GM12875 (cell line): ENCODE results near the gene PBX1.

Experiments used
- H3K4me3 ChIP-seq: one replicate; pipeline ENCODE4 v1.5.1; 2011; ENCODE audit warnings: low read depth, low read length, control low read depth
- TF ChIP-seq, protein P1 (sequence below): IDR thresholded peaks from 2 replicates; pipeline ENCODE4 v1.5.1; 2011; ENCODE audit warnings: low read depth, mild to moderate bottlenecking, control low read depth, inconsistent platforms, low read length, moderate library complexity, borderline replicate concordance; ENCODE audit not compliant: insufficient read depth

PBX1 gene

DNA sequence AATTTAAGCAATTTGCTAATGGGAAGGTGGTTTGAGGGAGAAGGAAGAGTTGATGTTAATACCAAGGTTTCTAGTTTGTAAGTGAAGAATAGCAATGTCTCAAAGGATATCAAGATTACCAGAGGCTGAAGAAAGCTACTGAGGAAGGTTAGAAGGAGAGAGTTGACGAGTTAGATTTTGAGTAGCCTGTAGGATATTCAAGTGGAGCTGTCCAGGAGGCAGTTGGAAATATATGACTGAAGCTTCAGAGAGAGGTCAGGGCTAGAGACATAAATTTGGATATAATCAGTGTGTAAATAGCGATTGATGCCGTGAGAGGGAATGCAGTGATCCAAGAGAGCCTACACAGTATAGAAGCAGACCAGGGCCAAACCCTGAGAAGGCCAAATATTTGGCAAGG, 48.4 kb downstream of the PBX1 start:
- no peak overlapping the region for H3K4me3 ChIP-seq
- TF ChIP-seq, protein P1, sequence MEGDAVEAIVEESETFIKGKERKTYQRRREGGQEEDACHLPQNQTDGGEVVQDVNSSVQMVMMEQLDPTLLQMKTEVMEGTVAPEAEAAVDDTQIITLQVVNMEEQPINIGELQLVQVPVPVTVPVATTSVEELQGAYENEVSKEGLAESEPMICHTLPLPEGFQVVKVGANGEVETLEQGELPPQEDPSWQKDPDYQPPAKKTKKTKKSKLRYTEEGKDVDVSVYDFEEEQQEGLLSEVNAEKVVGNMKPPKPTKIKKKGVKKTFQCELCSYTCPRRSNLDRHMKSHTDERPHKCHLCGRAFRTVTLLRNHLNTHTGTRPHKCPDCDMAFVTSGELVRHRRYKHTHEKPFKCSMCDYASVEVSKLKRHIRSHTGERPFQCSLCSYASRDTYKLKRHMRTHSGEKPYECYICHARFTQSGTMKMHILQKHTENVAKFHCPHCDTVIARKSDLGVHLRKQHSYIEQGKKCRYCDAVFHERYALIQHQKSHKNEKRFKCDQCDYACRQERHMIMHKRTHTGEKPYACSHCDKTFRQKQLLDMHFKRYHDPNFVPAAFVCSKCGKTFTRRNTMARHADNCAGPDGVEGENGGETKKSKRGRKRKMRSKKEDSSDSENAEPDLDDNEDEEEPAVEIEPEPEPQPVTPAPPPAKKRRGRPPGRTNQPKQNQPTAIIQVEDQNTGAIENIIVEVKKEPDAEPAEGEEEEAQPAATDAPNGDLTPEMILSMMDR: no peak

DNA sequence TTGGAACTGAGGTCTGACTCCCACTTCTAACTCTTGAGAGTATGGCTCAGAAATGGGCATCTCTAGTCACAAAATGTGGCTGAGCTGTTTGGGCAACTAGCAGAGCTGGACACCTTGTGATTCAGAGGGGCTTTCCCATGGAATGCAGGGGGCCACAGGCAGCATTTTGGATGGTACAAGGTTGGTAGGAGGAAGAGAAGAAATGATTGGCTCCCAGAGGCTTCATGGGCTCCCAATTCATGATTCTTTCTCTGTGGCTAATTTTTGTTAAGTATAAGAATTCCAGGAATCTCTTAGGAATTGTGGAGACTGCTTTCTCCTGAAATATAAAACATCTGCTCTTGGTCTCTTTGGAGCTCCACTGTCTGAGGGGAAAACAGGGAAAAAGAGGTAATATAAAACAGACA, 49.7 kb downstream of the PBX1 start:
- H3K4me3 ChIP-seq: no peak overlapping the region
- TF ChIP-seq, protein P1: no peak

DNA sequence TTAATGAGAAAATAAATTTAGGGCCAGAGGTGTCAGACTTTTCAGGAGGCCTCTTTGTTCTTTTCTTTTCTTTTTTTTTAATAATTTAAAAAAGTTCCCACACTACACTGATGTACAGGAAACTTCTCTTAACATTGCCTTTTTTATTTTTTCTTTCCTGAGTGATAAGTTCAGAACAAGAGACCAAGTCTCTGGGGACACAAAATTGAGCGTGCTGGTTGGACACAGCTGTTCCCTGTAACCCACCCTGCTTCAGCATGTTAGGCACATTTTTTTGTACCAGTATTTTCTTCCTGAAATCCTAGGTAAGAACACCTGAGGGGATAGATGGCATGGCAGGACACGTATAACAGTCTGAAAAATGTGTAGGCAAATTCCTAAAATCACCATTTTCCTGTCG, 50.1 kb downstream of the PBX1 start:
- TF ChIP-seq, protein P1: no peak
- no peak overlapping the region for H3K4me3 ChIP-seq

DNA sequence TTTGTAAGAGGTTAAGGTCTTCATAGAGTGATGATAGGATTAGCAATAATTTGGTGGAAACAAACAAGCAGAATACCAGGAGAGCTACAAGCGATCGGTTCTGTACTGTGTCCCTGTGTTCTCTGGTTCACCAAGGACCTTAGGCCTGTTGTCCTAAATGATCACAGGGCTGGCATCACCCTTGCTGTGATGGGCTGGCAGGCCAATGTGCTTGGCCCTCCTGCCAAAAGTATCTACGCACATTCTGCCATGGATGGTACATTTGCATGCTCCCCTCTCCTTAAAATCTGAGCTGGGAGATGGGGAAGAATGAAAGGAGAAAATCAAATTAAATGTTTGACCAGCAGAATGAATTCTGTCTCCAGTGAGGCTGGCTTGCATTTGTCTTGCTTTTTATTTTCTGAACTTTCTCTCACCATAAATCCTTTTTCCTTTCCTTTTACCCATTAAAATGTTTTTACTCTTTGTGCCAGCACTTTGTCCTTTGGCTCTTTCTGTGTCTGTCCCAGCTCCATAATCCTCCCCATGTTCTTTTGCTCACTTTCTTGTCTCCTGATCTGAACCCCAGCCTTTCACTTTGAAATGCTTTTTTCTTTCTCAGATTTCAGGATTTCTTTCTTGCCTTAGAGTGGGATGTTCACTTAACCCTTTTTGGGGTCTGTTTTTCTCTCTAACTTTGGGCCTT, 51.7 kb downstream of the PBX1 start:
- no peak overlapping the region for H3K4me3 ChIP-seq
- TF ChIP-seq, protein P1: no peak

DNA sequence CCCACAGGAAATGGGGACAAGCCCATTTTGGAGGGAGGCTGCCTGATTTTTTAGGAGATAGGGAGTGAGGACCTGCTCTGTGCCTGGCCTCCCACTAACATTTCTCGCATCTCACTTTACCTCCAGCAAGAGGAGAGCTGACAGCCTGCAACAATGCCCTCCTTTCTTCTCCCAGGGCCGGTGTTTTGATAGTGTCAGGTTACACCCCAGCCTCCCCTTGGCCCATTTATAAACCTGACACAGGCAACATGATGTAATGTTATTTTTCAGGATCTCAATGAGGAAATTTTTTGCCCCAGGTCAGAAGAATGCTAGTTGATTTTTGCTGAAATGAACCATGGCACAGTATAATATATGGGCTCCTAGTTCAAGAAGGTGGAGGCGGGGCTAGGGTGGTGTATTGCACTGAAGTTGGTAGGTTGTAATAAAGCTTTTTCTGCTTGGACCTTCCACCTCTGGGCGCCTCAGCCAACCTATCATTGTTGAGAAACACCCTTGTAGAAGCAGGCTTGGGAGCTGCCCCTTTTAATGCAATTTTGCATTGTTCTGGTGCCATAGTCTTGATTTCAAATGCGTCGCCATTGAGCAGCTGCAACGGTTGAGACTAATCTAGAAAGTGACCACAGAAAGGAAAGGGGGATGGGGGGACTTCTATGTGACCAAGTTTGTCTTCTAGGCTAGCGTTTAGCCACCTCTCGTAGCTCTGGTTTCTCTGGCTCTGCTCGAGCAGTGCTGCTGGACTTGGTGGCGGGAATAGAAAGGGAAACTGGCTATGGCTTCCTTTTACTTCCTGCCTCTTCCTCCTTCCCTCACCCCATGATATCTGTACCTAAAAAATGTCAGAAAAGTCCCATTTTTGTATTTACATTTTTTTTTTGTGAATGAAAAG, 53.0 kb downstream of the PBX1 start:
- TF ChIP-seq, protein P1: no peak
- no peak overlapping the region for H3K4me3 ChIP-seq

DNA sequence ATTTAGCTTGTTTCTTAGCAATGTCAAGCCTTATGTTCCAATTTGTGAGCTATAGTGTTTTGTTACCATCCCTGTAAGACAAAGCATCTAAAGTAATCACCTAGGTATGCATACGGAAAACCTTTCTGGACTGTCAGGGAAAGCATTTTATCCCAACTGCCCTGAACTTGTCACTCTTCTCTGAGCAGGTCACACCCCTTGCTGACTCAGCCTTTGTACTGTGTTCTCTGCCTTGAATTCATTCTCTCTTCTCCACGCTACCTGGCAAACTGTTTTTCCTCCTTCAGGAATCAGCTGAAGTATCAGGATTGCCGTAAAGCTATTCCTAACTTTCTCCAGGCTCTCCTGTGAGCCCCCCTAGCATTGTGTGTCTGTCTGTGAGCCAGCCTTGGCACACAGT, 54.2 kb downstream of the PBX1 start:
- TF ChIP-seq, protein P1: no peak
- no peak overlapping the region for H3K4me3 ChIP-seq
